HG03280 (cell line): ENCODE results near the gene RNF227.

Experiments used
- ATAC-seq: cut with Tn5 transposase; IDR thresholded peaks from one replicate; pipeline ENCODE4 v1.9.1; 2021; ENCODE audit warnings: mild to moderate bottlenecking, moderate library complexity; ENCODE audit not compliant: unreplicated experiment

RNF227 gene

DNA sequence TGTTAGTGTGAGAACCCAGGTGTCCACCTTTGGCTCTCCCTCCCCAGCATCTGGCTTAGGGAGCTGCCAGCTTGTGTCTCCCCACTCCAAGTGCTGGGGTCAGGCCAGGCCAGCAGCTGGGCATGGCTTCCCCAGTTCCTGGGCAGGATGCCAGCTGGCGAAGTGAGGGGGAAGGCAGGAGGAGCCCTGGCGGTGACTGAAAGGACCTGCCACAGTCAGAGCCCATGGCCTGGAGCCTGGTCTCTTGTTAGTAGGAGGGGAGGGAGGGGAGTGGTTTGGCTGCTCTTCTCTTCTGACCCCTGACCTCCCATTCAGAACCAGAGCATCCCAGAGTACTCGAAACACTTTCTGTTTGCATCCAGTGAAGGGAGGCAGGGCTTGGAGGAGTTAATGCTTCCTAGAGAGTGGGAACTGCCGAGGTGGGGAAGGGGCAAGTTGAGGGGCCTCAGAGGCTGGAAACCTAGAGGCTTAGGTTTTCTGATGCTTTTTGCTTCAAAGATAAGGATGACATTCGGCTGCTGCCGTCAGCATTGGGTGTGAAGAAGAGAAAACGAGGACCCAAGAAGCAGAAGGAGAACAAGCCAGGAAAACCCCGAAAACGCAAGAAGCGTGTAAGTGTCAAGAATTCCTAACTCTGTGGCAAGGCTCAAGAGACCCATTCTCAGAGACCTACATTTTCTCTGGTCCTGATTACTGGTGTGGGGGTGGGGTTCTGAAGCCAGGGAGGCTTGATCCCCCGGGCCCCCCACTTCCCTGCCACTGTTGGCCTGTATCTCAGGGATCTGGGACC is 26.7 kb downstream of the RNF227 start:
- no peak for ATAC-seq

DNA sequence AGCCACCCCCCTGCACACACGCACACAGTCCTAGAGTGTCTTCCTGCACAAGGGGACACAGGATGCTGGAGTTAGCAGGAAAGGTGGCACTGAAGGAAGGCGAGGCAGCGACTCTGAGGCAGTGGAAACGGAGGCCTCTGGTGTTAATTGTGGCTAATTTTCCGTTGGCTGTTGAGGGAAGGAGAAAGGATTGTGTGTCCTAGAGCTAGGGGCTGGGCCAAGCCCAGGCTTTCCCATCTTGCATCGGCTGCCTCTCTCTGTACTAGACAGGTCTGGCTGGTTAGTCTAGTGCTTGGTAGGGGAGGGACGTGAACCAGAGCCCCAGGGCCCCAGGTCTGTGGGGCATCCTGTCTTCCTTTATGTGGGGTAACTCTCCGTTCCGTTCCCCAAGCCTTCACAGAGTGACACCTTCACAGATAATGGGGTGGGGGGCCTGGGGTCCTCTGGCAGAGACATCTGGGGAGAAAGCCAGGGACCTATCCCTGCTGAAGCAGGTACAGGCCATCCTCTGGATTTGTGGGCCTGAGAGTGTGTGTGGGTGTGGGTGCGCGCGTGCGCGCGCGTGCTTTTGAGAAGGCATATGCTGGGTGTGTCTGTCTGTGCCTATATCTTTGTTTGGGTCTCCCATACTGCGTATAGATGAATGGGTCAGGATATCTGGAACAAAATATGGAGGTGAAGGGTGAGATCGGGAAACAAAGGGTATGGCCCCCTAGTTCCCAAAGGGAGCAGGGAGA is 27.7 kb downstream of the RNF227 start, which contains the start of gene CHD3:
TSS of gene CHD3 (plus strand) at position 606 of the 737 bp plus-strand sequence. CDS start 212 bp downstream, outside the sequence.
- no peak for ATAC-seq

DNA sequence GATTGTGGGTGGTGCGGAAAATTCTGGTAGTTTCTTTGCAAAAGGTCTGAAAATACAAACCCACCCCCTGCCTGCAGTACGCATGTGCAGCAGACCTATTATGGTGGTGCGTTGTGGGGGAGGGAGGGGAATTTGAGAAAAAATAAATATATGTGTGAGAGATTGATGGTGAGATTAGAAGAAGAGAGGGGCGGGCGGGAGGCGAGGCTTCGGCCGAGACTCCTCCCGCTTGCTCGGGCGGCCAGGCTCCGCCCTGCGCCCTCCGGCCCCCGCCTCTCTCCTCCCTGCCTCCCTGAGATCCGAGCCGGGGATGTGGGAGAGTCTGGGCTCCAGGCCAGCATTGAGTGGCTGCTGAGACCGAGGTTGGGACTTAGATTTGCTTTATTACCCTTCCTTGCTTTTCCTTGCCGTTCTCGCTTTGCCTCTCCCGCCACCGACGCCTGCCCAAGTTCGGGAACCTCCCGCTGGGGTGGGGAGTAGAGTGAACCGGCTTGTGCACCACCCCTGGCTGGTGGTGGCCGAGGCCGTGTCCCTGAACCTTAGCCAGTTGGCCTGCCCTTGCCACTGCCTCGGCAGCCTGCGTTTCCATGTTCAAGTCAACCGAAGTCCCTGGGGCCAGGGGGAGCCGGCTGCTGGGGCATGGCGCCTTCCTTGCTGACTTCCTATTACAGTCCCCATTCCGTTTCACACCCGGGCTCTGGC is 28.5 kb downstream of the RNF227 start:
- ATAC-seq, result peak; percentile 41

DNA sequence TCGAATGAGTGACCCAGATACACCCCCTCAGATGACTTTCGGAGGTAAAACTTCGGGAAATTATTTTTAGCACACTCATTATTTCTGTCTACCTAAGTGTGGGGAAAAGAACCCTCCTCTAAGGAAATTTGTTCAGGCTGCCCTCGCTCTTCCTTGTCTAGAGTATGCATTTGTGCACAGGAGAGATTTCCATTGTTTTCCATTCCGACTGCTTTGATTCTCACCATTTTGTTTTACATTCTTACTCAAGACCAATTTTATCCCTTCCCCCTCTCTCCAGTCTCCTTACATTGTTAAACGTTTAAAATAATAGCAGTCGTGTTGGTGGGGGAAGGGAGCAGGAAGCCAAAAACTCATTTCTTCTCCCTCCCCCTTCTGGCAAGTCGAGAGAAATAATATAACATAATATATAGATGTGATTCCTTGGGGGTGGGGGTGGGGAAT is 29.0 kb downstream of the RNF227 start:
- ATAC-seq, result no peak

DNA sequence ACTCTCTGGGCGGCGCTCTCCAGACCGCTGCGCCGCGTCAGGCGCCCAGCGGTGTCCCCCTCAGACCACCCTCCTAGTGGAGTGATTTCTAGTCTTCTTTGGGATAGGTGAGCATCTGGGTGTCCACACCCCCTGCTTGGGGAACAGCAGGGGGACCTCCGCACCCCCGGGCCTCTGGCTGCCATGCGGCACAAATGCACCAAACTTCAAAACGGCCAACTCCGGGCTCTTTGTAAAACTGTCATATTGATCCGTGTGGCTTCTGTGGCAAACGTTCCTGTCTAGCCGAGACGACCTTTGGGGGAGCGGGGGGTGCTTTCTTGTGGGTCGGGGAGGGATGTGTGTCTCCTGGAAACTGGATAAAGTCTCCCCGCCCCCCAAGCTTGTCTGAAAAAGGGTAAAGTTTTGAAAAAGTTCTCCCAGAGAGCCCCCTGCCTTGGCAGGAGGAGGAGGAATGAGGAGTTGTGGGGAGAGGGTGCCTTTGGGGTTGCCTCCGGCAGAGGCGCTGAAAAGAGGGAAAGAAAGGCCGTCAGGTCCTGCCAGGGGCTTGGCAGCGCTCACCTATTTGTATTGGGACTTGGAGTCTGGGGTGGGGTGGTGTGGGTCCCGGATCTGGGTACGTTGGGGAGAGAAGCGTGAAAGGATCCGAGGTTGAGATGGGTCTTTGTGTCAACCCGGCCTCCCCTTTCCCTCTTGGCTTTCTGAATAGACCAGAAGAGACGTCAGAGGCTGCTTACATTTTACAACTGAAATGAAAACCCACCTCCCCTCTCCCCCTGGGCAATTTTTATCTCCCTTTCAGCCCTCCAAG is 29.7 kb downstream of the RNF227 start:
- ATAC-seq, result no peak

DNA sequence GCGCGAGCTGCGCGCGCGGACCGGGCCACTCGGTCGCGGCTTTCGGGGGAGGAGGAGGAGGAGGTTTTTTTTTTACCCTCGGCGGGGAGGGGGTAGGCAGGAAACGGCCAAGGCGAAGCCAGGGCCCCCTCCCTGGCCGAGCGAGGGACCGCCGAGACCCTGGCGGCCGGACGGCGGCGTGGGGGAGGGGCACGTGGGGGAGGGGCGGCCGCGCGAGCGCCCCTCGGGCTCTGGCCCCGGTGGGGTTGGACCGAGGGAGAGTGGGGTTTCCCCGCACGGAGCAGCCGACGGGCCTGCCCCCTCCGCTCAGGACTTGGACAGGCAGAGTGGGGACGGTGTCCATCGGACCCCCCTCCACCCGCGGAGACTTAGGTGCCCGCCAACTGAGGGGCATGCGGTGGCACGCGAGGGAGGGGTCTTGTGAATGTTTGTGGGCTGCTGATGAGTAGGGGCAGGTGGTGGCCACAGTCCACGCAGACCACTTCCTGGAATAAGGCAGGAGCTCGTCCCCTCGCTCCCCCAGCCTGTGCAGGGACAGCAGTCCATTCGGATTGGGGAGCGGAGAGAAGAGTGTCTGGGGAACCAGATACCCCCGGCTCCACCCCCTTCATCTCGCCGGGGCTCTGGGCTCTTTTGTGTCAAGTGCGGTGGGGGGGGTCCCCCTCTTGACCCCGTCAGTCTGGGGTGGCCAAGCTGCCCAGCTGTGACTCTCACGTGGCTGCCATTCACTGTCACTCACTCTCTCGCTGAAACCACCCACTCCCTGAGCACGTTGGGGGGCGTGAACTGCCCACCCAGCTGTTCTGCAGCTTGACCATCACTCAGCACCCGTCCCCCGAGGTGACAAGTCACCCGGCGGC is 30.5 kb downstream of the RNF227 start:
- ATAC-seq, result peak; percentile 32

DNA sequence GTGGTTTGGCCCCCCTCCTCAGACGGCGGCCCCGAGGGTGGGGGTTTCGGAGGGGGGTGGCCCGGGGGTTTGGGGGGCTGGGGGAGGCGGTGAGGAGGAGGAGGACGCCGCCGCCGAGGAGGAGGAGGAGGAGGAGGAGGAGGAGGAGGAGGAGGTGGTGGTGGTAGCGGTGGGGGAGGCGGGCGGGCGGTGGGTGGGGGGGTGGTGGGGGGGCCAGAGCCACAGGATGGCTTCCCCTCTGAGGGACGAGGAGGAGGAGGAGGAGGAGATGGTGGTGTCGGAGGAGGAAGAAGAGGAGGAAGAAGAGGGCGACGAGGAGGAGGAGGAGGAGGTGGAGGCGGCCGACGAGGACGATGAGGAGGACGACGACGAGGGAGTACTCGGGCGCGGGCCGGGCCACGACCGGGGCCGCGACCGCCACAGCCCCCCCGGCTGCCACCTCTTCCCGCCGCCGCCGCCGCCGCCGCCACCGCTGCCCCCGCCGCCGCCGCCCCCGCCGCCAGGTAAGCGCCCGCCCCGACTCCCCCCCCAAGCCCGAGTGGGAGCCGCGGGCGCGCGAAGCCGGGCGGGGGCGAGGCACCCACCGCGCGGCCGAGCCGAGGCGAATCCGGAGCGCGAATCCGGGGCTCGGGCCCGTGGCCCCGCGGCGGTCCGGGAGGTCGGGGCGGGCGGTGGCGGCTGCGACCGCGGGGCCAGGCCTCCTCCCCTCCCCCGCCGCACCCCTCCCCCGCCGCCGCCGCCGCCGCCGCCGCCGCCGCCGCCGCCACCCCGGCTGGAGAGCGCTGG is 31.3 kb downstream of the RNF227 start:
- ATAC-seq, result peak; percentile 15

DNA sequence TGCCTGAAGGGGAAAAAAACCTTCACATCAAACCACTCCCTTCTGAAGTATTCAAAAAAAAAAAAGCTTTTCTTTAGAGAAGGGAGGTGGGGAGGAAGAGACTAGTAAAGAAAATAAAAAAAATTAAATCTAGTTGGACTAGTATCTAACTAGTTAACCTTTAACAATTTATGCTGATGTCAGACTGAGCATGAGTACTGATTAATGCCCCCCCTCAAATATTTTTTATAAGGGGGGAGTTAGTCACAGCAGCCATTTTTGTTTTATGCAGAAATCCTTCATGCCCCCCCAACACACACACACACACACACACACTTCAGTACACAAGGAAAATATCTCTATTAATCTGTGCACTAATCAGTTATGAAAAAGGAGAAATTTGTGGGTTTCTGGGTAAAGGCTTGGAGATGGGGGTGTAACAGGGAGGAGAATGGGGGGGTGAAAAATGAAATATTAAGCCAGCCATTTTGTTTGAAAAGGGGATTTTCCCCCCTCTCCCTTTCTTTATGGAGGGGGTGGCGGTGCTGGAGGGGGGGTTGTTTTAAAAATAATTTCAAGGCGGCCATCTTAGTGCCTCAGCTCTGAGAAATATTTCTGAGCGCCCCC is 32.2 kb downstream of the RNF227 start:
- no peak for ATAC-seq

DNA sequence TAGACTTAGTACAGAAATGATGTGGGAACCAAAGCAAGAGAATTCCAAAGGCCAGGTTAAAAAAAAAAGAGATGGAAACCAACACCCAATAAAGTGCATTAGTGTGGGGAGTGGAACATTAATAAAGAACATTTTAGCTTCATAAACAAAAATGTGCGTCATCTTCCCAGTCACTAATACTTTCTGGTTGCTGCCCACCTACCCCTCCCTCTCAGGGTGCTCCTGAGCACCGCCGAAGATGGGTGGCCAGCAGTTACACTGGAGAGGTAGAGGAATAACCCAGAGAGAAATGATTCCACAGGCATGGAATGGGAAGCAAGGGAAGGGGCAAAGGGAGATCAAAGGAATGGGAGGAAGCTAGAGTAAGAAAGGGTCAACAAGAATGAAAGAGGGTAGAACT is 33.5 kb downstream of the RNF227 start:
- no peak for ATAC-seq

DNA sequence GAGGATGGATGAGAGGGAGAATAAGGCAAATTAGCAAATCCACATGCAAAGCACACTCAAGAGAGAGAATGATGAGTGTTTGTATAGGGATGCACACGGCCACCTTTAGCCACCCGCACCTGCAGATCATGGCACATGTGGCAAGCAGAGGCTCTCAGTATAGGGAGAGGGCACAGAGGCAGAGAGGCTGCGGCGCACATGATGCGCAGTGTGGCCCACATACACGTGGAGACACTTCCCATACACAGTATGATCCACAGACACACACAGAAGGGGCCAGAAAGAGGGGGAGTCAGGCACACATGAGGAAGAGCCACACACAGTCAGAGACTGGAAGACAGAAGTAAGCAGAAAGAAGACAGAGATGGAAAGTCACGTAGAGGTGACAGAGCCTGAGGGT is 34.0 kb downstream of the RNF227 start:
- no peak for ATAC-seq

DNA sequence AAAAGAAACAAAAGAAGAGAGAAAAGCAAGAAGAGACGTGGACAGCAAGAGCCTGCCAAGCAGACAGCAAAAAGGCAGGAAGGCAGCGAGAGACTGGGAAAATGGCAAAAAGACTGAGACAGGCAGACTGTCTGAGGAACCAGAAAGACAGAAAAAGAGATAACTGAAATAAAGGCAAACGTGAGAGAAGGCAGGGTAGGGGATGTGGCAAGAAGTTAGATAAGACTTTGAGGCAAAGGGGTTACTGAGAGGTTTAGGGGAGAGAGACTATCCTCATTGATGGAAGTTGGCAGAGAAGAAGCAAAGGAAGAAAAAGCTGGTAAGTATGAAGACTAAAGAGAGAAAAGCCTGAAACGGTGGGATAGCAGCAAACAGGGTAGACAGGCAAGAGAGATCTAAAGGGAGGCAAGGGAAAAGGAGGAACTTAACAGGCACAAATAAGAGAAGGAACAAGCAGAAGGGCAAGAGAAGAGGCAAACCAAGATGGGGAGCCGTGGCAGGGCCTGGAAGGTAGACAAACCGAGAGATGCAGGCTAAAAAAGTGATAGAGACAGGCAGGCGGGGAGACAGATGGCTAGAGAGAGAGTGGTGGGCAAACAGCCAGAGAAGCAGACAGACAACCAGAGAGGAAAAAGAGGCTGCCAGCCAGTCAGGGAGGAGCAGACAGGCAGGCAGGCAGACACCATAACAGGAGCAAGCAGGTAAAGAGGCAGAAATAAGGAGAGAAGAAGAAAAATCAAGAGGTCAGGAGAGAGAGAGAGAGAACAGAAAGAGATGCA is 34.6 kb downstream of the RNF227 start:
- no peak for ATAC-seq

DNA sequence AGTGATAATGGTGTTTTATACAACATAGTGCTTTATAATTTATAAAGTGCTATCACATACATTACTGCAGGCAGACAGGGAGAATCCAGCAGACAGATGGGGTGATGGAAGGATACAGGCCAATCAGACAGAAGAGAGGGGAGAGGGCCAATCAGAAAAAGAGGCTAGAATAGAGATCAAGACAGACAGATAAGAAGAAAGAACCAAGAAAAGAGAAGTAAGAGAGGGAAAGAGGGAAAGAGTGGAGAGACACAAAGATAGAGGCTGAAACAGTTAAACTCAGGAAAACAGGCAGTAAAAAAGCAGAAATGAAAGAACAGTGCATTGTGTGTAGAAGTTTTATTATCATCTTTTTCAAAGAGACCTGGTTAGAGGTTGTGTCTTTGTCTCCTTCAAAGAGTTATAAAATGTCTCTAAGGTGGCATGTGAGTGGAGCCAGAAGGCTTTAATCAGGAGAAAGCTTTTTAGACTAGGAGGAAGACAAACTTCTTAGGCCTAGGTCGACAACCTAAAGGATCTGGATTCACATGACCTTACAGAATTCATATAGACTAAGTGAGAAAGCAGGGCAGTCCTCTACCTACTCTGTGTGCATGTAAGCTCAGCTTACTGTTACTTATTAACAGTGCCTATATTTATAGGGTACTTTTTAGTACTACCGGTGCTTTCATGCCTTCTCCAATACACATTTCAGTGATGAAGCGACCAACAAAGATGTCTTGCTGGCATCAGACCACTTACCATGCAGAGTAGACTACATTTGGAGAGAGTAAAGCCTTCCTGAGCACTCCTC is 35.8 kb downstream of the RNF227 start:
- no peak for ATAC-seq

DNA sequence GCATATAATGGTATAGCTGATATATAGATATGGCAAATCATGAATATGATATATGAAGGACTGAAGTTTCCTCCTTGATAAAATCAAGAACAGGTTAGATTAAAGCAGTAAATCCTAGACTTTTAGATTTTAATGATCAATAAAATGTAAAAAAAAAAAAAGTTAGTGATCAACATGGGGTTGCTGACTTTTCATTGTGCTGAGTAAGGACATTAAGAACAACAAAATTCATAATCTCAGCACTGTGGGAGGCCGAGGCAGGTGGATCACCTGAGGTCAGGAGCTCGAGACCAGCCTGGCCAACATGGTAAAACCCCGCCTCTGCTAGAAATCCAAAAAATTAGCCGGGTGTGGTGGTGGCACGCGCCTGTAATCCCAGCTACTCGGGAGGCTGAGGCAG is 37.9 kb downstream of the RNF227 start:
- no peak for ATAC-seq

DNA sequence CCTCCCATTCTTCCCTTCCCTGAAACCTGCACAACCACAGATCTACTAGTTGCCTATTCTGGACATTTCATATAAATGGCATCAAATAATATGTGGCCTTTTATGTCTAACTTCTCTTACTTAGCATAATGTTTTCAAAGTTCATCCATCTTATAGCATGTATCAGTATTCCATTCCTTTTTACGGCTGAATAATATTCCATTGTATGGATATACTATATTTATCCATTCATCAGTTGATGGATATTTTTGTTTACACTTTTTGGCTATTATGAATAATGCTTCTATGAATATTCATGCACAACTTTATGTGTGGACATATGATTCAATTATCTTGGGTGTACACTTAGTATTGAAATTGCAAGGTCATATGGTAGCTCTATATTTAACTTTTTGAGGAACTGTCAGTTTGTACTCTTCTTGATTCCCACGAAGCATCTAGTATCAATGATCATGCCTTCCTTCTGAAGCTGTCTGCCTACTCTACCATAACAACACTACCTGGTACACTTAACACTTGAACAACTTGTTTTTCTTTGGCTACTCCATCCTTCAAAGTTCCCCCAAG is 40.2 kb downstream of the RNF227 start:
- no peak for ATAC-seq

DNA sequence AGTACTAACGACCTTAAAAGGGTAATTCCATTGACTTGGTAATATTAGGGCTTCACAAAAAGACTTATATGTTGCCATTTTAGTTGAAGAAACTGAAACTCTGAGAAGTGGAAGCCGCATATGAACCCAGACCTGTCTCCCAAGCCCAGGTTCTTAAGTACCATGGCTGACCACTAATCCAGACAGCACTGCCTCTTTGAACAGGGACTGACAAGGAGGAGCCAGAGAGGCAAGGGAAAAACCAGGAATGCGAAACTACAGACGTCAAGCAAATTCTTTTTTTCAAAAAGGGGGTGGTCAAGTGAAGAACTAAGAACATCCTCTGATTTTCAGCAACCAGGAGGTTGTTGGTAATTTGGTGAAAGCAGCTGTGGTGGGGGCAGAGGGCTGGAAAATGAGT is 43.0 kb downstream of the RNF227 start:
- ATAC-seq, result no peak

DNA sequence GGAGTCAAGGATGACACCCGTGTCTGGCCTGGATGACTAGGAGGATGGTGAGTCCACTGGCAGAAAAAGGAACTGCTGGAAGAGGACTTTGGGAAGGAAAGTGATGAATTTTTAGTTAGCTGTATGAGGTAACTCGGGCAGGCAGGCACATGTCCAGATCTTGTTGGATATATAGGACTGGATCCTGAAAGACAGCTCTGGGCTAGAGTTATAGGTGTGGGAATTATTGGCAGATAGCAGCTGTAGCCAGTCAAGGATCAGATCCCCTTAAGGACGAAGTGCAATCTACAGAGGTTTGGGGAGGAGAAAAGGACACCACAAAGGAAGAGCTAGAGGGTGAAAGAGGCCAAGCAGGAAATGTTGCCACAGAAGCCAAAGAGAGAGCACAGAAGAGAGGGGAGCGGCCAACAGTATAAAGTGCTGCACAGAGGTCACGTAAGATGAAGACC is 48.2 kb downstream of the RNF227 start:
- ATAC-seq, result no peak
